ENCODE results near the gene USP11. TPM values are rescaled to one million over a fixed set of nuclear protein-coding genes. Genes with fewer than 3 reads are reported as not detected.
"Not testable (repeated sequence)": the region's sequence is repeated elsewhere in the genome, so short reads cannot be mapped to it uniquely, and the experiment has no call there.

The USP11 gene
- total and polyA plus RNA-seq, 2 of the 8 experiments (the other 6 are each of a cell fraction or from before 2014, with no cell fraction given) = 40.9 to 84.0 TPM

DNA sequence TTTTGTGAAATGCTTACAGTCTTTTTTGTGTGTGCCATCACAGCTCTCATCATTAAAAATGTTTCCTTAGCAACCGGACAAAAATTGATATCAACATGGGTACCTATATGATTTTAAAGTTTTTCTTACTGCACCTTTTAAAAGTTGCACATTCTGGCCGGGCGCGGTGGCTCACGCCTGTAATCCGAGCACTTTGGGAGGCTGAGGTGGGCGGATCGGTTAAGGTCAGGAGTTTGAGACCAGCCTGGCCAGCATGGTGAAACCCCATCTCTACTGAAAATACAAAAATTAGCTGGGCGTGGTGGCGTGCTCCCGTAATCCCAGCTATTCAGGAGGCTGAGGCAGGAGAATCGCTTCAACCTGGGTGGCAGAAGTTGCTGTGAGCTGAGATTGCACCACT lies 24.8 kb downstream of the USP11 start:
- not testable (repeated sequence) for H3K36me3 ChIP-seq (ENCODE audit: control insufficient read depth in 2 of 4, insufficient read depth in 4 of 4, low read length in 3 of 4); H3K27ac ChIP-seq (ENCODE audit: low read depth, low read length); H2BK120ac ChIP-seq (replicated peaks; ENCODE audit: low read depth, low read length); H4K20me1 ChIP-seq (replicated peaks in 1 of 2; ENCODE audit: control insufficient read depth in 1 of 2, insufficient read depth in 2 of 2, low read length in 2 of 2); H3K9ac ChIP-seq (replicated peaks in 1 of 4; ENCODE audit: extremely low read depth in 1 of 4, low read depth in 3 of 4, low read length in 3 of 4); H2BK5ac ChIP-seq (ENCODE audit: low read depth, low read length); H3K56ac ChIP-seq (replicated peaks; ENCODE audit: insufficient read length, low read depth, low read length); H4K8ac ChIP-seq (ENCODE audit: extremely low read depth, insufficient read depth, low read length); FAIRE-seq; H3K27me3 ChIP-seq (replicated peaks in 1 of 4; ENCODE audit: control insufficient read depth in 3 of 4, extremely low read depth in 1 of 4, insufficient read depth in 3 of 4, low read length in 3 of 4); H3K79me1 ChIP-seq (ENCODE audit: low read depth, low read length); H3K23me2 ChIP-seq (ENCODE audit: low read depth, low read length); H4K5ac ChIP-seq (ENCODE audit: insufficient read length, low read depth, low read length); H3K4me1 ChIP-seq (replicated peaks in 1 of 4; ENCODE audit: control insufficient read depth in 3 of 4, insufficient read depth in 4 of 4, low read length in 3 of 4); H3K23ac ChIP-seq (ENCODE audit: insufficient read length); H2BK20ac ChIP-seq (ENCODE audit: low read length); H3K79me2 ChIP-seq (ENCODE audit: control insufficient read depth in 1 of 2, insufficient read depth in 2 of 2, low read length in 2 of 2); DNase-seq (ENCODE audit: low read depth in 1 of 2, low spot score in 2 of 2); H3K14ac ChIP-seq (ENCODE audit: insufficient read length); H3K4me2 ChIP-seq (ENCODE audit: insufficient read depth in 1 of 2, low read depth in 2 of 2, low read length in 2 of 2); H2BK12ac ChIP-seq (ENCODE audit: low read depth, low read length); H3K18ac ChIP-seq (ENCODE audit: extremely low read depth, low read length); H3K4me3 ChIP-seq (ENCODE audit: extremely low read depth in 1 of 4, insufficient read depth in 2 of 4, low read depth in 3 of 4, low read length in 4 of 4); H2AK5ac ChIP-seq (ENCODE audit: low read depth, low read length); H3K4ac ChIP-seq (replicated peaks; ENCODE audit: insufficient read length, low read depth, low read length); H4K91ac ChIP-seq (replicated peaks; ENCODE audit: insufficient read length, low read length); H3K9me3 ChIP-seq (ENCODE audit: insufficient read depth in 2 of 2, low read depth in 1 of 2, low read length in 1 of 2); H2AFZ ChIP-seq (ENCODE audit: low read length); H2BK15ac ChIP-seq (ENCODE audit: low read length)
- WGBS, 2 experiments (ENCODE audit: extremely low coverage in 1 of 2, insufficient coverage in 1 of 2, insufficient read length in 1 of 2, insufficient replicate concordance in 2 of 2, low coverage in 1 of 2, low lambda C conversion rate in 2 of 2, missing lambda C conversion rate in 1 of 2) = 96% methylated on average over 11 of the region's 12 CpGs; no CpG with 5 or more reads in 1 of the 2 experiments
- ChIA-PET CTCF (ENCODE audit: partially characterized antibody) (interaction anchor here (0.6 kb wide), 2 partner anchors 55 to 105 kb away, joined by 3 to 4 read pairs; no protein-coding TSS in a partner anchor), POLR2A (ENCODE audit: partially characterized antibody) (interaction anchor here (1.0 to 1.4 kb wide), 2 partner anchors 12 to 42 kb away, joined by 3 to 4 read pairs; no protein-coding TSS in a partner anchor)

Data from H1 (cell line).